ENCODE measurements around the gene PHF1. TPM values are rescaled to one million over a fixed set of nuclear protein-coding genes. Genes with fewer than 3 reads are reported as not detected.

Gene PHF1
- total and polyA plus RNA-seq, 2 of the 13 experiments (the other 11 are each of a cell fraction or from before 2014, with no cell fraction given) = 25.4 to 61.9 TPM

GRCh38 chr6:33443619-33444504 lies 33.0 kb downstream of the PHF1 start (continued):
- TF ChIP-seq, protein P1, sequence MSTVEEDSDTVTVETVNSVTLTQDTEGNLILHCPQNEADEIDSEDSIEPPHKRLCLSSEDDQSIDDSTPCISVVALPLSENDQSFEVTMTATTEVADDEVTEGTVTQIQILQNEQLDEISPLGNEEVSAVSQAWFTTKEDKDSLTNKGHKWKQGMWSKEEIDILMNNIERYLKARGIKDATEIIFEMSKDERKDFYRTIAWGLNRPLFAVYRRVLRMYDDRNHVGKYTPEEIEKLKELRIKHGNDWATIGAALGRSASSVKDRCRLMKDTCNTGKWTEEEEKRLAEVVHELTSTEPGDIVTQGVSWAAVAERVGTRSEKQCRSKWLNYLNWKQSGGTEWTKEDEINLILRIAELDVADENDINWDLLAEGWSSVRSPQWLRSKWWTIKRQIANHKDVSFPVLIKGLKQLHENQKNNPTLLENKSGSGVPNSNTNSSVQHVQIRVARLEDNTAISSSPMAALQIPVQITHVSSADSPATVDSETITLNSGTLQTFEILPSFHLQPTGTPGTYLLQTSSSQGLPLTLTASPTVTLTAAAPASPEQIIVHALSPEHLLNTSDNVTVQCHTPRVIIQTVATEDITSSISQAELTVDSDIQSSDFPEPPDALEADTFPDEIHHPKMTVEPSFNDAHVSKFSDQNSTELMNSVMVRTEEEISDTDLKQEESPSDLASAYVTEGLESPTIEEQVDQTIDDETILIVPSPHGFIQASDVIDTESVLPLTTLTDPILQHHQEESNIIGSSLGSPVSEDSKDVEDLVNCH (CRISPR knock-in tag; IDR thresholded peaks at IDR 0.05) = no peak
- TF ChIP-seq, protein P2, sequence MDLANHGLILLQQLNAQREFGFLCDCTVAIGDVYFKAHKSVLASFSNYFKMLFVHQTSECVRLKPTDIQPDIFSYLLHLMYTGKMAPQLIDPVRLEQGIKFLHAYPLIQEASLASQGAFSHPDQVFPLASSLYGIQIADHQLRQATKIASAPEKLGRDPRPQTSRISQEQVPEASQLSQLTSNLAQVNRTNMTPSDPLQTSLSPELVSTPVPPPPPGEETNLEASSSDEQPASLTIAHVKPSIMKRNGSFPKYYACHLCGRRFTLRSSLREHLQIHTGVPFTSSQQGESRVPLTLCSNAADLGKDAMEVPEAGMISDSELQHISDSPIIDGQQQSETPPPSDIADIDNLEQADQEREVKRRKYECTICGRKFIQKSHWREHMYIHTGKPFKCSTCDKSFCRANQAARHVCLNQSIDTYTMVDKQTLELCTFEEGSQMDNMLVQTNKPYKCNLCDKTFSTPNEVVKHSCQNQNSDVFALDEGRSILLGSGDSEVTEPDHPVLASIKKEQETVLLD (CRISPR knock-in tag; IDR thresholded peaks at IDR 0.05; ENCODE audit: low read depth) = no peak
- TF ChIP-seq LBX2 (CRISPR knock-in tag; IDR thresholded peaks at IDR 0.05; ENCODE audit: borderline replicate concordance) = no peak
- no peak for TF ChIP-seq ZNF589 (CRISPR knock-in tag; conservative IDR thresholded peaks at IDR 0.05)
- no peak for TF ChIP-seq YY1 (IDR thresholded peaks at IDR 0.05; ENCODE audit: insufficient read depth, insufficient replicate concordance, low read depth, low read length)
- TF ChIP-seq ZFP37 (CRISPR knock-in tag; IDR thresholded peaks at IDR 0.05; ENCODE audit: borderline replicate concordance) = no peak
- TF ChIP-seq AKNA (CRISPR knock-in tag; IDR thresholded peaks at IDR 0.05; ENCODE audit: borderline replicate concordance) = no peak
- TF ChIP-seq CREB1 (IDR thresholded peaks at IDR 0.05) = no peak
- no peak for TF ChIP-seq CREB1 (CRISPR knock-in tag; IDR thresholded peaks at IDR 0.05)
- TF ChIP-seq HDAC1 (CRISPR knock-in tag; IDR thresholded peaks at IDR 0.05) = no peak
- no peak for TF ChIP-seq ZNF430 (CRISPR knock-in tag; IDR thresholded peaks at IDR 0.05)
